ENCODE data around the gene PPP6R1. TPM values are rescaled to one million over a fixed set of nuclear protein-coding genes. Genes with fewer than 3 reads are reported as not detected.

The PPP6R1 gene
- total RNA-seq, 1 donor from 2014 or later = 73.0 TPM

- TF ChIP-seq CTCF (IDR thresholded peaks at IDR 0.05; ENCODE audit: unreplicated experiment) = no peak
- no peaks in the 10 kb centered on the region for H3K27me3 Mint-ChIP-seq (ENCODE audit: low read depth)
- H3K9me3 Mint-ChIP-seq = no peaks in the 10 kb centered on the region
- DNase-seq (ENCODE audit: low spot score in 2 of 2, unreplicated experiment in 2 of 2) = no peak
- peaks cover 14% of the 10 kb centered on the region for H3K4me1 Mint-ChIP-seq
- H3K4me3 Mint-ChIP-seq = peak overlapping the region; percentile 99
- no peak overlapping the region for H3K27ac Mint-ChIP-seq
- H3K36me3 Mint-ChIP-seq = peaks cover 11% of the 10 kb centered on the region
Observed at GRCh38 chr19:55278391-55279135, 19.7 kb upstream of the PPP6R1 start.

GRCh38 chr19:55277494-55277893 lies 18.7 kb upstream of the PPP6R1 start:
- DNase-seq (ENCODE audit: low spot score in 2 of 2, unreplicated experiment in 2 of 2) = no peak
- H3K36me3 Mint-ChIP-seq = peaks cover 12% of the 10 kb centered on the region
- H3K4me1 Mint-ChIP-seq = peaks cover 14% of the 10 kb centered on the region
- TF ChIP-seq CTCF (IDR thresholded peaks at IDR 0.05; ENCODE audit: unreplicated experiment) = no peak
- H3K27ac Mint-ChIP-seq = no peak overlapping the region
- no peaks in the 10 kb centered on the region for H3K9me3 Mint-ChIP-seq
- H3K4me3 Mint-ChIP-seq = no peak overlapping the region
- no peaks in the 10 kb centered on the region for H3K27me3 Mint-ChIP-seq (ENCODE audit: low read depth)

GRCh38 chr19:55276720-55277430 lies 18.1 kb upstream of the PPP6R1 start:
- peaks cover 17% of the 10 kb centered on the region for H3K36me3 Mint-ChIP-seq
- no peak overlapping the region for H3K27ac Mint-ChIP-seq
- H3K9me3 Mint-ChIP-seq = no peaks in the 10 kb centered on the region
- H3K4me3 Mint-ChIP-seq = no peak overlapping the region
- no peak for DNase-seq (ENCODE audit: low spot score in 2 of 2, unreplicated experiment in 2 of 2)
- peaks cover 14% of the 10 kb centered on the region for H3K4me1 Mint-ChIP-seq
- H3K27me3 Mint-ChIP-seq (ENCODE audit: low read depth) = no peaks in the 10 kb centered on the region
- TF ChIP-seq CTCF (IDR thresholded peaks at IDR 0.05; ENCODE audit: unreplicated experiment) = no peak

GRCh38 chr19:55275851-55276719 lies 17.3 kb upstream of the PPP6R1 start:
- Mint-ChIP-seq H3K4me1 (peaks cover 14% of the 10 kb centered on the region), H3K27ac (no peak overlapping the region), H3K27me3 (ENCODE audit: low read depth) (no peaks in the 10 kb centered on the region), H3K4me3 (no peak overlapping the region), H3K9me3 (no peaks in the 10 kb centered on the region), H3K36me3 (peaks cover 17% of the 10 kb centered on the region)
- no peak for DNase-seq (ENCODE audit: low spot score in 2 of 2, unreplicated experiment in 2 of 2)
- TF ChIP-seq CTCF (IDR thresholded peaks at IDR 0.05; ENCODE audit: unreplicated experiment) = no peak

GRCh38 chr19:55273978-55274707 lies 15.3 kb upstream of the PPP6R1 start:
- no peak for TF ChIP-seq CTCF (IDR thresholded peaks at IDR 0.05; ENCODE audit: unreplicated experiment)
- Mint-ChIP-seq H3K4me3 (no peak overlapping the region), H3K36me3 (peaks cover 19% of the 10 kb centered on the region), H3K27me3 (ENCODE audit: low read depth) (no peaks in the 10 kb centered on the region), H3K4me1 (peaks cover 2% of the 10 kb centered on the region), H3K9me3 (no peaks in the 10 kb centered on the region), H3K27ac (no peak overlapping the region)
- no peak for DNase-seq (ENCODE audit: low spot score in 2 of 2, unreplicated experiment in 2 of 2)

Measured in mesothelial cell of epicardium (in vitro differentiated cells).